Spleen (tissue), 11 donors: ENCODE measurements around the gene PEAK3. TPM values are rescaled to one million over a fixed set of nuclear protein-coding genes. Genes with fewer than 3 reads are reported as not detected.
A peak's percentile ranks its signal among the peaks of the same experiment; 100 is the strongest.

Experiments used
- DNase-seq: peaks from one replicate; pipeline ENCODE4 v3.0.0-alpha.2; 2020
- H3K27ac ChIP-seq, 8 donors: fragments of 200-600 bp; sonication (generic) in 7 of 8; 1 replicate in 4 of 8; 2 replicates in 4 of 8; pipeline versions ENCODE4 v1.5.0 to v1.8.0; 2016 to 2021; ENCODE audit warnings: inconsistent platforms in 4 of 8, mild to moderate bottlenecking in 4 of 8, moderate library complexity in 1 of 8
- H3K27me3 ChIP-seq, 7 donors: fragments of 200-600 bp; sonication (generic) in 6 of 7; replicated peaks in 1 of 7; 1 replicate in 4 of 7; 2 replicates in 3 of 7; pipeline versions ENCODE4 v1.5.0 to v1.8.0; 2016 to 2021; ENCODE audit warnings: inconsistent platforms in 3 of 7, mild to moderate bottlenecking in 1 of 7
- H3K36me3 ChIP-seq, 6 donors: fragments of 200-600 bp; sonication (generic) in 5 of 6; 1 replicate in 4 of 6; 2 replicates in 2 of 6; pipeline versions ENCODE4 v1.5.0 to v1.8.0; 2016 to 2021; ENCODE audit warnings: inconsistent platforms in 2 of 6
- H3K4me1 ChIP-seq, 6 donors: fragments of 200-600 bp; sonication (generic) in 5 of 6; 1 replicate in 3 of 6; 2 replicates in 3 of 6; pipeline versions ENCODE4 v1.5.0 to v1.8.0; 2016 to 2021; ENCODE audit warnings: inconsistent platforms in 3 of 6
- H3K4me3 ChIP-seq, 8 donors: fragments of 200-600 bp; sonication (generic) in 7 of 8; 1 replicate in 4 of 8; 2 replicates in 4 of 8; pipeline versions ENCODE4 v1.5.0 to v1.8.0; 2016 to 2021; ENCODE audit warnings: inconsistent platforms in 4 of 8, mild to moderate bottlenecking in 4 of 8, moderate library complexity in 2 of 8
- H3K9me3 ChIP-seq, 8 donors: fragments of 200-600 bp; sonication (generic) in 7 of 8; 1 replicate in 4 of 8; 2 replicates in 4 of 8; pipeline versions ENCODE4 v1.5.0 to v1.8.0; 2016 to 2021; ENCODE audit warnings: inconsistent platforms in 4 of 8
- CTCF ChIP-seq, 11 experiments: fragments of 200-600 bp in 7 of 11; fragments of 450-650 bp in 4 of 11; sonication (generic) in 4 of 11; IDR thresholded peaks in 8 of 11; conservative IDR thresholded peaks in 3 of 11; 1 replicate in 7 of 11; 2 replicates in 4 of 11; pipeline versions ENCODE4 v1.4.0 to v1.8.0; 2016 to 2021; ENCODE audit warnings: antibody characterized with exemption in 11 of 11, inconsistent platforms in 4 of 11, mild to moderate bottlenecking in 1 of 11
- POLR2A ChIP-seq, 3 donors: fragments of 450-650 bp; IDR thresholded peaks; one replicate each; pipeline ENCODE4 v1.5.1; 2017; ENCODE audit warnings: antibody characterized with exemption in 3 of 3, mild to moderate bottlenecking in 1 of 3
- POLR2AphosphoS5 ChIP-seq, 3 donors: sonication (generic); formaldehyde crosslinking; IDR thresholded peaks; one replicate each; pipeline ENCODE4 v1.5.1; 2017; ENCODE audit warnings: antibody characterized with exemption in 3 of 3
- WGBS, 5 donors: extraction: QIAGEN DNeasy Blood & Tissue Kit in 3 of 5; methylation state at CpG; one replicate each; pipeline versions ENCODE4 v1.1.5 to v1.1.7; 2013 to 2018; 5-methylcytosine and 5-hydroxymethylcytosine counted together
- intact Hi-C: fragments of 100-400 bp; cut with DNase I; formaldehyde crosslinking; loops from one replicate; pipeline ENCODE4 v1.15.0; 2023; ENCODE audit warnings: low total_unique reads
- polyA plus RNA-seq, 3 donors: library from polyadenylated mRNA; stranded (reverse); fragments of 200-250 nt; gene quantifications; one replicate each; pipeline ENCODE4 v1.2.1, GENCODE V29; 2013
- total RNA-seq, 7 donors: library from RNA; depleted of rRNA in 3 of 7; stranded (reverse); fragments of >200 nt in 3 of 7; fragmentation: NEBNext Ultra II Directional in 4 of 7; extraction: Animal tissue kit (Norgen Biotek cat#: 25700) in 4 of 7; gene quantifications; one replicate each; pipeline versions ENCODE4 v1.1.0 to v1.2.1, GENCODE V29; 2016 to 2021
- donor health status: healthy with polysubstance abuse.
- donor health status: DM: no; HTN: no; CAD: no; lungs with moderate emphysema.
- donor health status: DM: no; HTN: no; CAD: no.
- donor health status: Bipolar disorder and iron deficiency.
- donor health status: healthy.
- donor health status: DM: no; HTN: no; CAD: no.
- donor health status: DM: yes; HTN: yes; CAD: no.

Gene PEAK3
- total and polyA plus RNA-seq, 10 donors = 0.30 to 17.4 (median 6.4) TPM

GRCh38 chr19:2255112-2255845, 26.7 kb downstream of the PEAK3 start:
- DNase-seq = no peak
- Histone ChIP-seq H3K9me3 (no peaks in the 10 kb centered on the region), H3K4me1 (peaks cover 27 to 95% (median 66%) of the 10 kb centered on the region in 6 donors), H3K36me3 (no peaks in the 10 kb centered on the region), H3K4me3 (no peak overlapping the region), H3K27ac (peak overlapping the region in 2 of 8 donors; percentile 28 to 61), H3K27me3 (peaks cover 11 to 40% (median 38%) of the 10 kb centered on the region in 7 donors)
- TF ChIP-seq POLR2A (IDR thresholded peaks at IDR 0.05) (no peak), CTCF (IDR thresholded peaks at IDR 0.05 in 8 of 11, conservative IDR thresholded peaks at IDR 0.05 in 3 of 11) (no peak), POLR2AphosphoS5 (IDR thresholded peaks at IDR 0.05) (no peak)
- intact Hi-C loops = no loop called here
- WGBS, 5 donors = 84 to 90% (median 88%) methylated on average over 13 to 16 of the region's 16 CpGs

GRCh38 chr19:2254064-2254872, 27.7 kb downstream of the PEAK3 start:
- Histone ChIP-seq H3K4me1 (peaks cover 23 to 95% (median 67%) of the 10 kb centered on the region in 6 donors), H3K4me3 (peak overlapping the region in 2 of 8 donors; percentile 39 to 71), H3K36me3 (peaks cover 0 to 4% (median 0%) of the 10 kb centered on the region in 6 donors), H3K27me3 (peaks cover 11 to 50% (median 47%) of the 10 kb centered on the region in 7 donors), H3K9me3 (no peaks in the 10 kb centered on the region), H3K27ac (no peak overlapping the region)
- DNase-seq = no peak
- TF ChIP-seq CTCF (IDR thresholded peaks at IDR 0.05 in 8 of 11, conservative IDR thresholded peaks at IDR 0.05 in 3 of 11) (no peak), POLR2AphosphoS5 (IDR thresholded peaks at IDR 0.05) (no peak), POLR2A (IDR thresholded peaks at IDR 0.05) (no peak)
- 74 to 81% (median 77%) methylated on average over 19 to 20 of the region's 20 CpGs for WGBS, 5 donors
- intact Hi-C loops = no loop called here

GRCh38 chr19:2253106-2254063, 28.6 kb downstream of the PEAK3 start:
- Histone ChIP-seq H3K27me3 (peaks cover 11 to 52% (median 47%) of the 10 kb centered on the region in 7 donors), H3K9me3 (no peaks in the 10 kb centered on the region), H3K36me3 (peaks cover 0 to 13% (median 4%) of the 10 kb centered on the region in 6 donors), H3K27ac (peak overlapping the region in 2 of 8 donors; percentile 27 to 35), H3K4me1 (peaks cover 23 to 91% (median 61%) of the 10 kb centered on the region in 6 donors), H3K4me3 (peak overlapping the region; percentile 4 to 71 (median 38))
- TF ChIP-seq POLR2AphosphoS5 (IDR thresholded peaks at IDR 0.05) (peak; percentile 34 to 74 (median 40)), CTCF (IDR thresholded peaks at IDR 0.05 in 8 of 11, conservative IDR thresholded peaks at IDR 0.05 in 3 of 11) (peak in 9 of 11 experiments; percentile 25 to 64 (median 45)), POLR2A (IDR thresholded peaks at IDR 0.05) (no peak)
- 7 to 13% (median 9%) methylated on average over 17 to 77 of the region's 77 CpGs for WGBS, 5 donors
- DNase-seq = peak; percentile 89
- intact Hi-C loops = no loop called here
